Stomach (tissue), 19 donors: Measurements from ENCODE around the gene ACVR1B. TPM values are rescaled to one million over a fixed set of nuclear protein-coding genes. Genes with fewer than 3 reads are reported as not detected.

ENCODE experiments used
- DNase-seq, 2 donors: peaks; one replicate each; pipeline versions ENCODE4 v3.0.0 to v3.0.0-alpha.2; 2013 to 2019
- H3K27ac ChIP-seq, 5 donors: fragments of 200-600 bp in 4 of 5; sonication (generic) in 4 of 5; one replicate each; pipeline ENCODE4 v1.5.1; 2013 to 2019; ENCODE audit warnings: mild to moderate bottlenecking in 1 of 5, moderate library complexity in 1 of 5
- H3K27me3 ChIP-seq, 3 donors: fragments of 200-600 bp; sonication (generic); one replicate each; pipeline ENCODE4 v1.5.1; 2017 to 2019; ENCODE audit warnings: mixed run types in 1 of 3
- H3K36me3 ChIP-seq, 4 donors: fragments of 200-600 bp; sonication (generic); 1 replicate in 3 of 4; 2 replicates in 1 of 4; pipeline ENCODE4 v1.5.1; 2016 to 2019
- H3K4me1 ChIP-seq, 4 donors: fragments of 200-600 bp; sonication (generic); one replicate each; pipeline ENCODE4 v1.5.1; 2016 to 2019
- H3K4me3 ChIP-seq, 4 donors: fragments of 200-600 bp; sonication (generic) in 3 of 4; one replicate each; pipeline ENCODE4 v1.5.1; 2016 to 2019; ENCODE audit warnings: mild to moderate bottlenecking in 1 of 4
- H3K9me3 ChIP-seq, 4 donors: fragments of 200-600 bp; sonication (generic); one replicate each; pipeline ENCODE4 v1.5.1; 2016 to 2019
- EP300 ChIP-seq: sonication (generic); formaldehyde crosslinking; IDR thresholded peaks from one replicate; pipeline ENCODE4 v1.6.1; 2017; ENCODE audit warnings: antibody characterized with exemption
- POLR2A ChIP-seq, 4 donors: fragments of 450-650 bp; IDR thresholded peaks; one replicate each; pipeline ENCODE4 v1.6.1; 2016; ENCODE audit warnings: antibody characterized with exemption in 4 of 4, control low read depth in 2 of 4, mild to moderate bottlenecking in 1 of 4, moderate library complexity in 1 of 4
- POLR2AphosphoS5 ChIP-seq, 3 donors: sonication (generic); formaldehyde crosslinking; IDR thresholded peaks; one replicate each; pipeline ENCODE4 v1.6.1; 2016; ENCODE audit warnings: antibody characterized with exemption in 3 of 3
- WGBS, 5 donors: extraction: QIAGEN DNeasy Blood & Tissue Kit in 3 of 5; methylation state at CpG; one replicate each; pipeline versions ENCODE4 v1.1.5 to v1.1.7; 2013 to 2018; 5-methylcytosine and 5-hydroxymethylcytosine counted together
- intact Hi-C: fragments of 100-400 bp; cut with DNase I; formaldehyde crosslinking; loops from one replicate; pipeline ENCODE4 v1.15.1; 2023; ENCODE audit warnings: low total_unique reads
- long read RNA-seq, 10 donors: transcript quantifications; one replicate each; lab custom pipeline, GENCODE V29; 2026
- polyA plus RNA-seq, 3 donors: library from polyadenylated mRNA; stranded (reverse); fragments of 200-250 nt; gene quantifications; one replicate each; pipeline ENCODE4 v1.2.3, GENCODE V29; 2013
- total RNA-seq, 5 donors: library from RNA; depleted of rRNA; stranded (reverse); fragments of >200 nt; gene quantifications; one replicate each; pipeline versions ENCODE4 v1.1.0 to v1.2.3, GENCODE V29; 2014 to 2016
- TF ChIP-seq, protein P1 (sequence below), 7 experiments: fragments of 450-650 bp in 4 of 7; fragments of 200-600 bp in 3 of 7; sonication (generic) in 3 of 7; IDR thresholded peaks; one replicate each; pipeline ENCODE4 v1.5.1; 2016 to 2019; ENCODE audit warnings: antibody characterized with exemption in 7 of 7, control low read depth in 2 of 7, mild to moderate bottlenecking in 1 of 7
- donor health status: healthy with polysubstance abuse.
- donor health status: Bipolar disorder and iron deficiency.
- donor health status: healthy.

Gene ACVR1B
- total RNA-seq (10 to 100 TPM; 23.9 to 53.1 (median 31.3) TPM), polyA plus RNA-seq (1 to 10 TPM; 8.3 to 9.5 (median 9.1) TPM)
- long read RNA-seq, donor 1, partial matches to known transcripts: 0 of 1 reads
- long read RNA-seq, donor 1, other reads (novel, unspliced or antisense): 0 of 1 reads
- long read RNA-seq, donor 2, full-length matches to known transcripts: 3 of 3 reads
- long read RNA-seq, donor 2, partial matches to known transcripts: 0 of 3 reads
- long read RNA-seq, donor 2, other reads (novel, unspliced or antisense): 0 of 3 reads
- long read RNA-seq, donor 3, full-length matches to known transcripts: 1 of 7 reads
- long read RNA-seq, donor 3, partial matches to known transcripts: 6 of 7 reads
- long read RNA-seq, donor 3, other reads (novel, unspliced or antisense): 0 of 7 reads
- long read RNA-seq, donor 4, full-length matches to known transcripts: 3 of 3 reads
- long read RNA-seq, donor 4, partial matches to known transcripts: 0 of 3 reads
- long read RNA-seq, donor 4, other reads (novel, unspliced or antisense): 0 of 3 reads
- long read RNA-seq, donor 5, full-length matches to known transcripts: 2 of 2 reads
- long read RNA-seq, donor 5, partial matches to known transcripts: 0 of 2 reads
- long read RNA-seq, donor 5, other reads (novel, unspliced or antisense): 0 of 2 reads
- long read RNA-seq, donor 6, full-length matches to known transcripts: 18 of 18 reads
- long read RNA-seq, donor 6, partial matches to known transcripts: 0 of 18 reads
- long read RNA-seq, donor 6, other reads (novel, unspliced or antisense): 0 of 18 reads
- long read RNA-seq, donor 7, full-length matches to known transcripts: 8 of 8 reads
- long read RNA-seq, donor 7, partial matches to known transcripts: 0 of 8 reads
- long read RNA-seq, donor 7, other reads (novel, unspliced or antisense): 0 of 8 reads
- long read RNA-seq, donor 8, full-length matches to known transcripts: 6 of 6 reads
- long read RNA-seq, donor 8, partial matches to known transcripts: 0 of 6 reads
- long read RNA-seq, donor 8, other reads (novel, unspliced or antisense): 0 of 6 reads
- long read RNA-seq, donor 9, full-length matches to known transcripts: 2 of 2 reads
- long read RNA-seq, donor 9, partial matches to known transcripts: 0 of 2 reads
- long read RNA-seq, donor 9, other reads (novel, unspliced or antisense): 0 of 2 reads
- long read RNA-seq, donor 10, full-length matches to known transcripts: 8 of 8 reads
- long read RNA-seq, donor 10, partial matches to known transcripts: 0 of 8 reads
- long read RNA-seq, donor 10, other reads (novel, unspliced or antisense): 0 of 8 reads

DNA sequence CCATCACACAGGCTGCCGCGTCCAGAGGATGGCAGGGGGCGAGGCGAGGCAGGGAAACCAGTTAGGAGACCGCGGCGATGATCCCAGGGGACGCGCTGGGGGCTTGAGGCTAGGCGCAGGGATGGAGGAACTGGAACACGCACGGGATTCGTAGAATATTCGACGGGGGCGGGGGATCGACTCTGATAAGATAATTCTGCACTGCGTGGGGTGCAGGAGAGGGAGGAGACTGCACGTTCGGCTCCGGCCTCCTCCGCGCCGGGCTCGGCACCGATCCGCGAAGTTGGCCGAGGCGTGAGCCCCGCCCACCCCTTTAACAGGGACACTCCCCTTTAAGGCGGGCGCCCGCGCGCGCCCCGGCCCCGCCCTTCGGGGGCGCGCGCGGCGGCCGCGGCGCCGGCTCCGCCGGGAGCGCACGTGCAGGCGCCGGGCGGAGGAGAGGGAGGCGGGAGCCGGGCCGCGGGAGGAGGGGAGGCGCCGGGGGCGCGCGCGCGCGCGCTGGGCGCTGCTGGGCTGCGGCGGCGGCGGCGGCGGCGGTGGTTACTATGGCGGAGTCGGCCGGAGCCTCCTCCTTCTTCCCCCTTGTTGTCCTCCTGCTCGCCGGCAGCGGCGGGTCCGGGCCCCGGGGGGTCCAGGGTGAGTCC is at the start of gene ACVR1B:
ACVR1B (plus strand) TSS at position 501 of the 644 bp plus-strand sequence; CDS start at position 546, 45 bp downstream.
- intact Hi-C loops: no loop called here
- Histone ChIP-seq H3K9me3 (no peaks in the 10 kb centered on the region), H3K27me3 (no peaks in the 10 kb centered on the region), H3K4me3 (peak within 1 kb of the TSS; percentile 79 to 96 (median 92)), H3K36me3 (no peaks in the 10 kb centered on the region), H3K27ac (peak within 1 kb of the TSS; percentile 93 to 98 (median 96)), H3K4me1 (peaks cover 30 to 47% (median 43%) of the 10 kb centered on the region in 4 donors)
- peak; percentile 95 to 96 for DNase-seq
- TF ChIP-seq POLR2AphosphoS5 (IDR thresholded peaks at IDR 0.05): peak in 1 of 3 donors; percentile 49
- TF ChIP-seq, protein P1, sequence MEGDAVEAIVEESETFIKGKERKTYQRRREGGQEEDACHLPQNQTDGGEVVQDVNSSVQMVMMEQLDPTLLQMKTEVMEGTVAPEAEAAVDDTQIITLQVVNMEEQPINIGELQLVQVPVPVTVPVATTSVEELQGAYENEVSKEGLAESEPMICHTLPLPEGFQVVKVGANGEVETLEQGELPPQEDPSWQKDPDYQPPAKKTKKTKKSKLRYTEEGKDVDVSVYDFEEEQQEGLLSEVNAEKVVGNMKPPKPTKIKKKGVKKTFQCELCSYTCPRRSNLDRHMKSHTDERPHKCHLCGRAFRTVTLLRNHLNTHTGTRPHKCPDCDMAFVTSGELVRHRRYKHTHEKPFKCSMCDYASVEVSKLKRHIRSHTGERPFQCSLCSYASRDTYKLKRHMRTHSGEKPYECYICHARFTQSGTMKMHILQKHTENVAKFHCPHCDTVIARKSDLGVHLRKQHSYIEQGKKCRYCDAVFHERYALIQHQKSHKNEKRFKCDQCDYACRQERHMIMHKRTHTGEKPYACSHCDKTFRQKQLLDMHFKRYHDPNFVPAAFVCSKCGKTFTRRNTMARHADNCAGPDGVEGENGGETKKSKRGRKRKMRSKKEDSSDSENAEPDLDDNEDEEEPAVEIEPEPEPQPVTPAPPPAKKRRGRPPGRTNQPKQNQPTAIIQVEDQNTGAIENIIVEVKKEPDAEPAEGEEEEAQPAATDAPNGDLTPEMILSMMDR (IDR thresholded peaks at IDR 0.05): no peak
- 0 to 1% (median 0%) methylated on average over 13 to 84 of the region's 86 CpGs for WGBS, 5 donors

DNA sequence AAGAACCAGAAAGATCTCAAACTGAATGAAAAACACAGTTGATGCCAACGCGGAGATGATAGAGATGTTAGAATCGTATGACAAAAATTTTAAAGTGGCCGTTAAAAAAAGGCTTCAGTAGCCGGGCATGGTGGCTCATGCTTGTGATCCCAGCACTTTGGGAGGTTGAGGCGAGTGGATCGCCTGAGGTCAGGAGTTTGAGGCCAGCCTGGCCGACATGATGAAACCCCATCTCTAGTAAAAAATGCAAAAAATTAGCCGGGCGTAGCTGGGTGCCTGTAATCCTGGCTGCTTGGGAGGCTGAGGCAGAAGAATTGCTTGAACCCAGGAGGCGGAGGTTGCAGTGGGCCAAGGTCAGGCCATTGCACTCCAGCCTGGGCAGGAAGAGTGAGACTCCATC is 49.6 kb upstream of the ACVR1B start:
- intact Hi-C loops: no loop called here
- DNase-seq: no peak
- WGBS, 5 donors: 92 to 97% (median 96%) methylated on average over 11 of the region's 11 CpGs
- Histone ChIP-seq H3K27ac (no peak overlapping the region), H3K27me3 (peaks cover 0 to 32% (median 6%) of the 10 kb centered on the region in 3 donors), H3K4me1 (peaks cover under 1 to 21% (median 11%) of the 10 kb centered on the region in 4 donors), H3K9me3 (no peaks in the 10 kb centered on the region), H3K36me3 (no peaks in the 10 kb centered on the region), H3K4me3 (no peak overlapping the region)
- TF ChIP-seq, protein P1 (IDR thresholded peaks at IDR 0.05): no peak
- TF ChIP-seq POLR2AphosphoS5 (IDR thresholded peaks at IDR 0.05) (no peak), EP300 (no peak), POLR2A (IDR thresholded peaks at IDR 0.05) (no peak)

DNA sequence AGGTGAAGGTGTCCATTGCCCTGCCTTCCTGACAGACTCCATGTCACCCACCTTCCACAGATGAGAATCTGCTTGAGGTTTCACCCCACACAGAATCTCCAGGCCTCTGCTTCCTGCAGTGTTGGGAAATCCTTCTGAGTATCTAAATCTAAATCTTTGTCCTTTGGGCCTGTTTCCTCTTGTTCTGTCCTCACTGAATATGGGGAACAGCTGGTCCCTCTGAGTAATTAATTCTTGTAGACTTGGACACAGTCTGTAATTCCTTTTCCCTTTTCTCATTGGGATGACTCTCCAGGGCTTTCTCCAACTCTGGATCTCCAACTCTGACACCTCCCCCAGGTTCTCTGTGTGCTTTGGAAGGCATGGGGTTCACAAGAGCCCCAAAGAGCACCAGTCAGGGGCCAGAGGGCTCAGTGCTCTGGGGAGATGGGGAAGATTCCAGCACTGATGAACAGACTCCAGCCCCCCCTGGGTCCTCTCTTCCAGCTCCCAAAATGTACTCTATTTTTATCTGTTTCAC is 46.5 kb upstream of the ACVR1B start:
- Histone ChIP-seq H3K27ac (peak overlapping the region; percentile 81 to 91 (median 87)), H3K27me3 (peaks cover 0 to 49% (median 19%) of the 10 kb centered on the region in 3 donors), H3K4me3 (no peak overlapping the region), H3K4me1 (peaks cover 7 to 30% (median 21%) of the 10 kb centered on the region in 4 donors), H3K36me3 (no peaks in the 10 kb centered on the region), H3K9me3 (no peaks in the 10 kb centered on the region)
- peak in 2 of 3 donors; percentile 19 to 23 for TF ChIP-seq POLR2AphosphoS5 (IDR thresholded peaks at IDR 0.05)
- no peak for TF ChIP-seq EP300
- intact Hi-C loops: no loop called here
- DNase-seq: peak in 1 of 2 donors; percentile 78
